Fibroblast of gingiva (primary cell): ENCODE results near the gene FAM222A.
"Not testable (repeated sequence)": the region's sequence is repeated elsewhere in the genome, so short reads cannot be mapped to it uniquely, and the experiment has no call there.

Experiments
- DNase-seq: peaks from one replicate; pipeline ENCODE4 v3.0.0-alpha.2; 2011; ENCODE audit warnings: low read depth

Gene FAM222A

GRCh38 chr12:109693653-109694600 lies 19.7 kb upstream of the FAM222A start:
- no peak for DNase-seq

- not testable (repeated sequence) for DNase-seq
Observed at GRCh38 chr12:109694629-109695028, 19.0 kb upstream of the FAM222A start.

GRCh38 chr12:109695416-109695815 lies 18.2 kb upstream of the FAM222A start:
- DNase-seq: no peak

GRCh38 chr12:109695961-109696461 lies 17.6 kb upstream of the FAM222A start:
- no peak for DNase-seq

- no peak for DNase-seq
Observed at GRCh38 chr12:109696485-109697269, 16.9 kb upstream of the FAM222A start.

- no peak for DNase-seq
Observed at GRCh38 chr12:109697270-109697553, 16.4 kb upstream of the FAM222A start.

- DNase-seq: no peak
Observed at GRCh38 chr12:109697877-109698468, 15.7 kb upstream of the FAM222A start.

DNA sequence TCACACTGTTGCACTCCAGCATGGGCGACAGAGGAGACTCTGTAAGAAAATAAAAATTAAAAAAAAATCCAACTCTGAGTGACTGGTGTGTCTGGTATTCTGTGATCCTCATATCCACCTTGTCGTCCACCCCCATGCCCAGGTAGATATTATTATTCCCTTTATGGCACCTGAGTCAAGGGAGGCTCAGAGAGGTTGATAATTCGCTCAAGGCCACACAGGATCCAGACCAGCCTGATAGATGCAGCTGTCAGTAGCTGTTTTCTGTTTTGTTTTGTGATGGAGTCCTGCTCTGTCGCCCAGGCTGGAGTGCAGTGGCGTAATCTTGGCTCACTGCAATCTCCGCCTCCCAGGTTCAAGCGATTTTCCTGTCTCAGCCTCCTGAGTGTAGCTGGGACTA lies 14.8 kb upstream of the FAM222A start:
- DNase-seq: no peak

DNA sequence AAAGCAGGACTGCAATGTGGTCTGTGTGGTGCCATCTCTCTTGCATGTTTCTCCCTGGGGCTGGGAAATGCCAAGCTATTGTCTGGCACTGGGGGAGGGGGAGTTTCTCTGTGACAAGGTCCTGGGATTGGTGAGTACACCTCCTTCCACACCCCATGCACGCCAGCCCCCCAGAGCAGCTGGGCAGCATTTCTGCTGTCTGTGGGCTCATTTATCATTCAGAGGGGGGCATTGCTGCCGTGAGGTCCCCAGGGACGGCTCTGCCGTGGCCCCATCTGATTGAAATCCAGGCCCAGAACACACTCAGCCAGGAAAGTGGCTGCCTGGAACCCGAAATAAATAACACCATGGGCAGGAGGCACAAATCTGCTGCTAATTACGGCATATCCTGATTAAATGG lies 12.6 kb upstream of the FAM222A start:
- no peak for DNase-seq

DNA sequence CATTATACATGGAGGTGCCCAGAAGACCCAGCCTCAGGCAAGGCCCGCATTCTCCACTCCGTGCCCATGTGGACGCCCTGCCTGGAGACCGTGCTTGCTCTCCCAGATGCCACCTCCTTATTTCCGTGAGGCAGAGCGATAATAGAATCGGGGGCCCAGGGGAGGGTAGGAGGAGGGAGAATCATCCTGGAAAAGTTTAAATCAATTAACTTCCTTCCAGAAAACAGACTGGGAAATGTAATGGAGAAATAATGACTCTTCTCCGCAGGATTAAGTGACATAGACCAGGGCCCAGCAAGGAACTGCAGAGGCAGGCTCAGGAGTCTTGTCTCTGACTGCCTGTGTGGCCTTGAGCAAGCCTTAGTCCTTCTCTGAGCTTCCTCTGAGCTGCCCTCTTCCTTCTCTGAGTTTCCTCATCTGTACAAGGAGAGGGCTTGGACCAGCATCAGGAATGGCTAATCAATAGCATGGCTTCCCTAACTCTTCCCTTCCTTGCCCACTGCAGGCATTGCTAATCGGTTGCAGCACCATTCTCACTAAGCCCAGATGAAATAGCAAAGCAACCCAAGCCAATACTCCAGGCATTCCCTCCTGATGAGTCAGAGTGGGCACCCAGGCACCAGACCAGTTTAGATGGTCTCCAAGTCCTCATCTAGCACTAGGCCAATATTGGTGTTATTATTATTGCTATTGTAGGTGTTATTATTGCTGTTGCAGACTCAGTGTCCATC lies 11.3 kb upstream of the FAM222A start:
- no peak for DNase-seq

- DNase-seq: no peak
Observed at GRCh38 chr12:109703684-109704083, 9.9 kb upstream of the FAM222A start.

DNA sequence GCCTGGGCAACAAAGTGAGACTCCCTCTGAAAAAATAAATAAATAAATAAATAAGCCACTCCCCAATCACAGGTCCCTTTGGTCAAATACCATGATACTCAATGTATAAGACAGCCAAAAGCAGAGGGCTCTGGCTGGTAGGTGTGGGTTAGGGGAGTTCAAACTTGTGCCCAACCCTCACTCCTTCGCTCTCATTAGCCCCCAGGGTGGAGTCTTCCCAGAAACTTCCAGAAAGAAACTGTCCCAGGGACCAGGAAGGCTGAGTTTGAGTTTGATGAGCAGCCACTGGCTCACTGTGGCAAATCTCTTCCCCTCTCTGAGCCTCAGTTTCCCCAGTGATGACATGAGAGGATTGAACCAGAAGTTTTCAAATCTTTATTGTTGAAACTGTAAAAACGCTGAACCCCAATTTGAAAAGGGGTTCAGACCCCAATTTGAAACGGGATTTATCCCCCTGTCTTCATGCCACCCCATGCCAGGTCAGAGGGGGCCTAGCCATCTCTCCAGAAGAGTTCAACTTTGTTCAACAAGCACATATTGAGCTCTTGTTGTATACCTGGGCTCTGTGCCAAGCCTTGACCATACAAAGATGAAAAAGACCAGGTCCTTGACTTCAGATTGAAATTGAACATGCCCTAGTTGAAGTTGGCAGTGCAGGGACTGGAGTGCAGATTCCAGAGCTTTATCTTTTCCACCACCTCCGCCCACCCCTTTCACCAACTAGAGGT lies 9.1 kb upstream of the FAM222A start:
- no peak for DNase-seq

DNA sequence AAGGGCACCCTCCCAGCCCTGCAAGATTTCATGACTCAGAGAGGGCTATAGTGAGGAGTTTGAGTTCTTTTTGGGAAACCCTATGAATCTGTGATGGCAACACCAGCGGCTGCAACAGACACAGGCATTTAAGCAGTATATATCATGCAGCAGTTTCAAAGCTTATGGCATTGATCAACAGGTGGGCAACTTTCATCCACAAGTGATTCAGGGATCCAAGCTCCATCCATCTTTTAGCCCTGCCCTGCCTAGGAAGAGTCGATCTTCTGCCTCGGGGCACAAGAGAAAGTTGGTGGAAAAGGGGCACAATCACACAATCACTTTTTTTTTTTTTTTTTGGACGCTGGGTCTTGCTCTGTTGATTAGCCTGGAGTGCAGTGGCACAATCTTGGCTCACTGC lies 8.3 kb upstream of the FAM222A start:
- DNase-seq: no peak

GRCh38 chr12:109706398-109706746 lies 7.3 kb upstream of the FAM222A start:
- no peak for DNase-seq

DNA sequence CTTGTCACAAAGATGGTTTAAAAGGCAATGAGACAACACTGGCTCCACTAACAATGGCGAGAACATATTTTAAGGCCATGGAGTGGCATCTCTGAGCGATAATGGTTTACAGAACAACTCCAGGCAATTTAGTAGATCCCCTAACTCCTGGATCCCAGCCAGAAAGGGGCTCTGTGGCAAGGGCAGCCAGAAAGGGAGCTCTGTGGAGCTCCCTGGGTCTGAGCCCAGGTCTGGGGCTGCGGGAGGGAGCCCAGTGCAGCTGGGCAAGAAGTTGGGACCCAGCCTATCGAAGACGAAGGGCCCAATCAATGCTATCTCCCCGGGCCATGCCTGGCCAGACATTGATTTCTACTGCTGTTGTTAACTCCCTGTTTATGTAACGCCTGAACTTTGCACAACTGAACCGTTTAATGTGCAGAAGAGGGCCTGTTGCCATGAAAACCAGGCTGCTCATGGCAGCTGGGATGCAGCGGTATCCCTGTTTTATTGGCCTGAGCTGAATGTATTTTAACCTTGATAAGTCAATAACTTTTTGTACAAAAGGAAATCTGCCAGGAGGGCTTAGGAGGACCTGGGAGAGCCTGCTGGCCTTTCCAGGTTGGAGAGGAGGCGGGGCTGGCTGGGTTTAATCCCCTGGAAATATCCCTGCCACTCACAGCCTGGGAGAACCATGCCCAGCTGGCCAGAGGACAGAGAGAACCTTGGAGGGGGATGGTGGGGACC lies 6.7 kb upstream of the FAM222A start:
- DNase-seq: no peak

- no peak for DNase-seq
Observed at GRCh38 chr12:109707470-109707821, 6.2 kb upstream of the FAM222A start.

GRCh38 chr12:109708939-109709338 lies 4.7 kb upstream of the FAM222A start:
- no peak for DNase-seq

DNA sequence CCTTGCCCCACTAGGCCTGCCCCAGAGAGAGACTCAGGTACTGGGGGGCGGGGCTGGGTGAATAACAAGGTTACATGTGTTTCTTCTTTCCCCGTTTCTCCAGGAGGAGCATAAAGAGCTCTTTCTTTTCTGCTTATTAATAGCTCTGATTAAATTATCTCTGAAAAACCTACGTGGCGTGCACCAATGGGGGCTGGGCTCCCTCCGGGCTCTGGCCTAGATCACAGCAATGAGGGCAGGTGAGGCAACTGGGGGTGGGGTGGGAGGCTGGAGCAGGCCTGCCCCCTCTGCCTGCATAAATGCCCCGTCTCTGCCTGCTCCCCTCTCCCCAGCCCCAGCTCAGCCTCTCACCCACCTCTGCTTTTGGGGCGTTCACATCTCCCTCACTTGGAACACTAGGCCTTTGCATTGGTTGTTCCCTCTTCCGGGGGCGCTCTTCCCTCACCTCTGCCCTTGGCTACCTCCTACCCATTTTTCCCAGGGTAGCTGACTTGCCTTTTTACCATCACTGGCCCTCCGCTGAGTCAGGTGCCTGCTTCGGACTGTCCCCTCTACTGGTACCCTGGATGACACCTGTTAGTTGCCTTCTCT lies 4.1 kb upstream of the FAM222A start:
- no peak for DNase-seq

- DNase-seq: no peak
Observed at GRCh38 chr12:109710205-109710746, 3.3 kb upstream of the FAM222A start.
